Transverse colon (tissue), 4 donors: ENCODE measurements around the gene WBP1L. TPM values are rescaled to one million over a fixed set of nuclear protein-coding genes. Genes with fewer than 3 reads are reported as not detected.

Experiments used
- DNase-seq: peaks from one replicate; pipeline ENCODE4 v3.0.0-alpha.2; 2019
- H3K27ac ChIP-seq, 4 donors: fragments of 200-600 bp; sonication (generic); 2 replicates each; pipeline ENCODE4 v1.5.1; 2016 to 2018; ENCODE audit warnings: inconsistent platforms in 4 of 4
- H3K27me3 ChIP-seq: fragments of 200-600 bp; sonication (generic); 2 replicates; pipeline ENCODE4 v1.5.1; 2017; ENCODE audit warnings: inconsistent platforms
- H3K36me3 ChIP-seq, 4 donors: fragments of 200-600 bp; sonication (generic); 2 replicates each; pipeline ENCODE4 v1.5.1; 2017 to 2019; ENCODE audit warnings: inconsistent platforms in 4 of 4
- H3K4me1 ChIP-seq, 4 donors: fragments of 200-600 bp; sonication (generic); 2 replicates each; pipeline ENCODE4 v1.5.1; 2017 to 2020; ENCODE audit warnings: inconsistent platforms in 4 of 4
- H3K4me3 ChIP-seq, 4 donors: fragments of 200-600 bp; sonication (generic); 1 replicate in 1 of 4; 2 replicates in 3 of 4; pipeline versions ENCODE4 v1.5.1 to v1.6.1; 2017 to 2019; ENCODE audit warnings: inconsistent platforms in 4 of 4
- H3K9me3 ChIP-seq, 2 donors: fragments of 200-600 bp; sonication (generic); 2 replicates each; pipeline ENCODE4 v1.5.1; 2017 to 2019; ENCODE audit warnings: inconsistent platforms in 2 of 2
- CTCF ChIP-seq, 5 experiments: fragments of 200-600 bp in 3 of 5; fragments of 450-650 bp in 2 of 5; sonication (generic) in 3 of 5; IDR thresholded peaks; 1 replicate in 2 of 5; 2 replicates in 3 of 5; pipeline ENCODE4 v1.5.1; 2016 to 2017; ENCODE audit warnings: antibody characterized with exemption in 5 of 5, inconsistent platforms in 3 of 5, mild to moderate bottlenecking in 2 of 5, moderate library complexity in 1 of 5
- EP300 ChIP-seq: sonication (generic); formaldehyde crosslinking; IDR thresholded peaks from one replicate; pipeline ENCODE4 v1.6.1; 2017; ENCODE audit warnings: antibody characterized with exemption, low read depth
- POLR2A ChIP-seq: fragments of 450-650 bp; IDR thresholded peaks from one replicate; pipeline ENCODE4 v1.6.1; 2016; ENCODE audit warnings: antibody characterized with exemption, mild to moderate bottlenecking, moderate library complexity
- POLR2AphosphoS5 ChIP-seq, 3 donors: sonication (generic); formaldehyde crosslinking; IDR thresholded peaks; one replicate each; pipeline ENCODE4 v1.6.1; 2016; ENCODE audit warnings: antibody characterized with exemption in 3 of 3
- WGBS, 2 donors: methylation state at CpG; one replicate each; pipeline ENCODE4 v1.1.5; 2018; ENCODE audit warnings: low coverage in 1 of 2; 5-methylcytosine and 5-hydroxymethylcytosine counted together
- in situ Hi-C, 4 donors: fragments of 200-750 bp; cut with MboI; loops; one replicate each; pipeline versions ENCODE4 v1.15.0 to v1.15.1; 2017; ENCODE audit warnings: low sequenced_read_pairs in 3 of 4, low pct_ligation_motif_present in 1 of 4, low pct_unique_long_range_greater_than_20kb in 1 of 4
- intact Hi-C: fragments of 100-400 bp; cut with DNase I; formaldehyde crosslinking; loops from one replicate; pipeline ENCODE4 v1.15.1; 2023; ENCODE audit warnings: low total_unique reads
- total RNA-seq, 4 donors: library from RNA; depleted of rRNA; stranded (reverse); fragments of >200 nt; gene quantifications; one replicate each; pipeline ENCODE4 v1.1.0, GENCODE V29; 2016

Gene WBP1L
- total RNA-seq, 4 donors from 2014 or later = 68.9 to 168 (median 129) TPM

GRCh38 chr10:102824664-102825063, 80.9 kb downstream of the WBP1L start:
- H3K27ac ChIP-seq = no peak overlapping the region
- H3K27me3 ChIP-seq = no peaks in the 10 kb centered on the region
- intact Hi-C loops (no loop called here), in situ Hi-C loops (no loop called here)
- DNase-seq = no peak
- 84 to 100% methylated on average over 1 to 4 of the region's 4 CpGs for WGBS, 2 donors
- no peaks in the 10 kb centered on the region for H3K9me3 ChIP-seq
- H3K4me3 ChIP-seq = no peak overlapping the region
- H3K4me1 ChIP-seq = no peaks in the 10 kb centered on the region
- no peaks in the 10 kb centered on the region for H3K36me3 ChIP-seq
- no peak for TF ChIP-seq CTCF (IDR thresholded peaks at IDR 0.05)
- TF ChIP-seq POLR2AphosphoS5 (IDR thresholded peaks at IDR 0.05) = no peak
- no peak for TF ChIP-seq EP300
- TF ChIP-seq POLR2A = no peak

- Histone ChIP-seq H3K4me1 (no peaks in the 10 kb centered on the region), H3K27me3 (no peaks in the 10 kb centered on the region), H3K9me3 (no peaks in the 10 kb centered on the region), H3K36me3 (no peaks in the 10 kb centered on the region), H3K4me3 (no peak overlapping the region), H3K27ac (no peak overlapping the region)
- TF ChIP-seq POLR2AphosphoS5 (IDR thresholded peaks at IDR 0.05) (no peak), EP300 (no peak)
- WGBS, 2 donors = 94% methylated on average over 9 of the region's 9 CpGs; no CpG with 5 or more reads in 1 of the 2 donors
- intact Hi-C loops = no loop called here
- no peak for DNase-seq
- in situ Hi-C loops = no loop called here
Measured at GRCh38 chr10:102826148-102826796, 82.5 kb downstream of the WBP1L start.

- WGBS, 2 donors = 85% methylated on average over 5 of the region's 5 CpGs; no CpG with 5 or more reads in 1 of the 2 donors
- intact Hi-C loops = no loop called here
- H3K4me3 ChIP-seq = no peak overlapping the region
- H3K4me1 ChIP-seq = no peaks in the 10 kb centered on the region
- TF ChIP-seq POLR2AphosphoS5 (IDR thresholded peaks at IDR 0.05) (no peak), CTCF (IDR thresholded peaks at IDR 0.05) (no peak), EP300 (no peak), POLR2A (no peak)
- H3K27ac ChIP-seq = no peak overlapping the region
- in situ Hi-C loops = no loop called here
- DNase-seq = no peak
- H3K36me3 ChIP-seq = no peaks in the 10 kb centered on the region
- no peaks in the 10 kb centered on the region for H3K27me3 ChIP-seq
- no peaks in the 10 kb centered on the region for H3K9me3 ChIP-seq
Measured at GRCh38 chr10:102827597-102827975, 83.8 kb downstream of the WBP1L start.

DNA sequence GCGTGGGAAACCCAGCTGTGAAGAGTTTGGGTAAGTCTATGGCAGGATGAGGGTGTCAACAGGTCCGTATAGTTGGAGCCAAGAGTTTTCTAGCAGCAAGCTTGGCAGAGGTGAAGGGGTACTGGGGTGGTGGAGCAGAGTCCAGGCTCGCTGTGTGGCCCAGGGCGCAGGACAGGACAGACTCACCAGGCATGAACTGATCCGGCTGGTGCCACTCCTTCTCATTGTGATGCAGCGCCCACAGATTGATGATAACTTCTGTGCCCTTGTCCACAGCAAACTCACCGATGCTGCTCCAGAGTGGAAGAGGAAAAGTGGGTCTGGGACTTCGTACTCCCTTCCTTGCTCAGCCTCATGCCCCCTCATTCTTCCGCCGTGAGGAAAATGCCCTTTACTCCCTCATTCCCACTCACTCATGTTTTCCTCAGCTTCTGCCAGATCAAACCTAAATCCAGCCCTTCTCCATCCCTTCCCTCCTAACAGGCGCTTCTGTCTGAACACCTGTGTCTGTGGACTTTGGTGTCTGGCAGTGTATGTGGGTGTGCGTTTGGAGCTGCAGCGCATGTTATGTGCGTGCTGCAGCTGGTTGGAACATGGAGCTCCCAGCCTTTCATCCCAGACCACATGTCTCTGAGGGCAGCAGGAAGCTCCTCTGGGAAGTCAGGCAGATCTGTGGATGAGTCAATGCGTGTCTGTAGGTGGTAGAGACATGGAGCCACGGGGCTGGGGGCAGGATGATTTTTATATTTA, 87.7 kb downstream of the WBP1L start:
- Histone ChIP-seq H3K36me3 (no peaks in the 10 kb centered on the region), H3K27me3 (peaks cover 5% of the 10 kb centered on the region), H3K4me3 (no peak overlapping the region), H3K4me1 (peaks cover 0 to 10% (median 9%) of the 10 kb centered on the region in 4 donors), H3K27ac (no peak overlapping the region), H3K9me3 (no peaks in the 10 kb centered on the region)
- TF ChIP-seq POLR2AphosphoS5 (IDR thresholded peaks at IDR 0.05) = no peak
- no peak for TF ChIP-seq EP300
- TF ChIP-seq POLR2A = no peak
- no peak for TF ChIP-seq CTCF (IDR thresholded peaks at IDR 0.05)
- whole genome bisulfite sequencing, 2 donors = 51 to 67% methylated on average over 3 to 16 of the region's 16 CpGs
- in situ Hi-C loops (loop anchor here in 3 of 4 donors (10.0 kb wide), 2 partner anchors 73 to 233 kb away; no protein-coding TSS in a partner anchor), intact Hi-C loops (loop anchor here (10.0 kb wide), 1 partner anchor 107 kb away; no protein-coding TSS in a partner anchor)
- no peak for DNase-seq
